ENCODE results near the gene IQGAP2.

Gene IQGAP2

DNA sequence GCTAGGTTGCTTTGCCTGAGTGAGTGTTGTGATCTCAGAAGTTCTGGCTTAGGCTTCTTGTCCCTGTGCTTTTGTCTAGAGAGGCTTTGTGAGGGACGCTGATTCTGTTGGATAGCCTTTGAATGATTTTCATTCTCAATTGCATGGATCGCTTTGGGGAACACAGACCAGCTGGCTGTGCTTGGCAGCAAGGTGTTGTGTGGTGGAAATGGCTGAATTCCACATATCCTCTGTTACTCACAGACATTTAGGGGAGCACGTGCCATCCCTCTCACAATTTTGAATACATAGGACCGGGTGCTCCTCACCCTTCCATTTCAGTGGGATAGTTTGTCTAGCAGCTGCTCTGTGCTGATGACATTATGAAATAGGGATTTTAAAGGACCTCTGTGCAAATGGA, 76.2 kb downstream of the IQGAP2 start:
- no peak for DNase-seq

DNA sequence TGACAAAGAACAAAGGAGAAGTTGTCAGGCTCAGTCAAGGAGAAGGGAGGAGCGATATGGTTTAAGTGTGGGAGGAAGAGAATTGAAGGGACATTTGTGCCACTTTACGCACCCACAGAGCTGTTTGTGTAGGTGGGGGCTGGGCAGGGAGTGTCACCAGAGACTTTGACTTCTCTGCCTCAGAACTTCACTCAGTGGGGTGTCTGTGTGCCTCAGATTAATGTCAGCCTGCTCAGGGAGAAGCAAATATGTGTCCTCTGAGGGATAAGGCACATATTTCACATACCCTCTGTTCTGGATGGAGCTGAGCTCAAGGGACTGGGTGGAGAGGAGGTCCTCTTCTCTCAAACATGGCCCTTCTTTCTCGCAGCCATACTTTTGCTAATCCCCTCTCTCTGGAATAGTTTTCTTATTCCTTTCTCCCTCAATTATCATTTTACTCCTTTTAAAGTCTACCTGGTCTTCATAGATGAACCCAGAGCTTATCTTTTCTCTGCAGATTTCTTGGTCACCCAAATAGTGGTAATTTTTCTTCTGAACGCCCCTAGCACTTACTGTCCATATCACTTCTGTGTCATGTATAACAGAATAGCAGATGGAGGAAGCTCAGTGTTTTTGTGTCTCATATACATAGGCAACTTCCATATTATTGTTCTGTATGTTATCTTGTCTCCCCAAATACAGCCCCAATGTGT, 77.0 kb downstream of the IQGAP2 start:
- peak; percentile 38 for DNase-seq

DNA sequence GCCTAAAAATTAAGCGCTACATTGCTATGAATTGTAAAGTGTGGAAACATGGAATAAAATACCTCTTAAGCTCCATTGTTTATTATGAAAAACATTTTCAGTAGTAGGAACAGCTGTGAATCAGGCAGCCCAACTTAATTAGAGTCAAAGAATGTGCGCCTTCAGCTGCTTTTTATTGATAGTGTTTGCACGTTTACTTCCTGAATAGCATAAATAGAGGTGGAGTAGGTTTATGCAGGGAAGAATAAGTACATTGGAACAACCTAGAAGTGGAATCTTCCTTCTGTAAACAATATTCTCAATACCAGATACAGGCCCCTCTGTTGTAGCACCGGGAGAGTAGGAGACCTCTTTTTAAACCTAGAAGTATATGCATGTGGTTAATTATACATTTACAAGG, 79.9 kb downstream of the IQGAP2 start:
- no peak for DNase-seq

DNA sequence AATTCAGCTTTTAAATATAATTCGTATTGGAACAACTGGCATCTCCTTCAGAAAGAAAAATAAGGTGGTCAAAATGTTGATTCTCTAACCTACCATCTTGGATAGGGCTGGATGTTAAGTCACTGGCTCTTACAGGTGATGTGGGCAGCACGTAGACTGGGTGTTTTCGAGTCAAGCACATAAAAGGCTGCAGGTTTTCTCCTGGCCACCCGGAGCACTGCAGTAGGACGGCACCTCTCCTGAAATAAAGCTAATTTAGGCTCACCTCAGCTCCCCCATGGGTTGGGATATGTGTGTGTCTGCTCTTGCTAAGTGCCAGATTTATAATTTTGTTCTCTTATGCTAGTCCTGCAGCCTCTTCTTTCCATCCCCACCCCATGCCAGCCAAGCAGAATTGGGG, 80.3 kb downstream of the IQGAP2 start:
- DNase-seq: no peak

DNA sequence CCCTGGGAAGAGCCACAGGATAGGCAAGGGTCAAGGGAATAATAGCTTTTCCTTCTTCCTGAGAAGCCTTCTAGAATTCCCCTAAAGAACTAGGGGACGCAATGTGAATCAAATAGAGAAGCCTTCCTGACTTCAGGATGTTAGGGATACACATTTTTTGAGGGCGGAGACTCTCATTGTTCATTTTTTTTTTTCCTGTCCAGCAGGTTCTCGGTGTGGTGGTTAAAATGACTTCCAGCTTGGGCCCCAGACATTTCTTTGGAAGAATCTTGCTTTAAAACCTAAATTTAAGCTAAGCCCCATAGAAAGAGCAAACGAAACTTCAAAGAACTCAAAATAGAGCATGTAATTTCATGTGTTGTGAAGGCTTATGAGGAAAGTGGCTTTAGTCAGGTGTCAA, 80.8 kb downstream of the IQGAP2 start:
- no peak for DNase-seq

DNA sequence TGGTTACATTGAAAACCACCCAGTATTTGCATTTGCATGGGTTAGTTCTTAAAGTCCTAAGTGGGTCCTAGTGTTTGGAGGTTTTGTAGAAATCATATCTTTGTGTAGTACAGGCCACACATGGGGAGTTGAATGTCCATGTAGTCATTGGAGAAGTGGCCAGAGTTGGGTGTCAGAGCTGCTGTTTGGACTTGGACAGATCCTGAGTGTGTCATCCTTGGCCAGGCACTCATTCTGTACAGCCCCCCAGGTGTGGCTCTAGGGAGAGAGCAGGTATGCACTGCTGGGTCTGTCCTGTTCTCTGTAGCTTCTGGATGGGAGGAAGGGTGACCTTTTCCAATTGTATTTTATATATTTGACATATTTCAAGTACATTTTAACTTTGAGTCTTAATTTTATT, 82.4 kb downstream of the IQGAP2 start:
- DNase-seq: no peak

DNA sequence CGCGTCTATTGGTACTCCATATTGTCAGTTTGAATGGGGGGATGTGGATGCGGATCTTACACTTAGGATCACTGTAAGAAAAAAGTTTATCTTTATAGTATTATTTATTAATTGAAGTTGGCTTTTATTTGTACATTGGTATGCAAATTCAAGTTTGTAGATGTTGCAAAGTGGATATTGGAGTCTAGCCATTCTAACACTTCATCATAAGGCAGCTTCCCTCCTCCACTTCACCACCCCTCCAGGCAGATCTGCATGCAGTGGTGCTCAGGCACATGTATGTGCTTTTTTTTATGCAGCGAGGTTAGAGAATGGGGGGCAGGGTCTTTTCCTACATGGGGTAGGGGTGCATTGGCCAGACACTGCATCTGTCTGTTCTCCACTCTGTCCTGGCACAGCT, 84.3 kb downstream of the IQGAP2 start:
- DNase-seq: no peak

DNA sequence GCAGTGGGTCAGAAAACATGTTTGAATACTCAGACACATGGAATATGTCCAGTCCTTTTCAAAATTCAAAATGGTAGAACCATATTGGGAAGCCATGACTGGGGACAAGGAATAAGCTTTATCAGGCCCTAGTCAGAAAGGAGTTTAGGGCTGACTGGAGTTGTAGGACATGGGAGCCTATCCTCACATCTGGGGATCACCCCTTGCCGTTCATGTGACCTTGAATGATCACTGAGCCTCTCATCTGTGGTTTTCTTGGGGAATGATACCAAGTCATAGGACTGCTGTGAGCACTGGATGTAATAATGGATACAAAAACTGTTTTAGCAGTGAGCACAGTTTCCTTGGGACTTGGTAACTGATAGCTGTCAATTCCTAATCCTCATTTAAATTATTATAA, 84.7 kb downstream of the IQGAP2 start:
- no peak for DNase-seq

DNA sequence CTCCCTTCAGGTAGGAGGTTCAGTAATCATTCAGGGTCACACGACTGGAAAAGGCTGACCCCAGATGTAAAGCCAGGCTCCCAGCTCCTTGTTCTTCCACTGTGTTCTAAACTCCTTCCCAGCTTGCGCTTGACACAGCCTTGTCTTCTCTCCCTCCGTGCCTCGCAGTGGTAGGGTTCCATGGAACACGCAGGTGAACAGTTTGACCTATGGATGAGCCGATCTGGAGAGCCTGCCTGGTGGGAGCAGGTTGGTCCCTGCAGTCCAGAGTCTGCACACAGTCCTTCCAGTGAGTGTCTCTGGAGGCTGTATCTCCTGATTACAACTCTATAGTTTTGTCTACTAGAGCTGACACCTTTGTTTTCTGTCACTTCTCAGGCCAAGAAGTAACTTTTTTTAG, 85.9 kb downstream of the IQGAP2 start:
- no peak for DNase-seq

DNA sequence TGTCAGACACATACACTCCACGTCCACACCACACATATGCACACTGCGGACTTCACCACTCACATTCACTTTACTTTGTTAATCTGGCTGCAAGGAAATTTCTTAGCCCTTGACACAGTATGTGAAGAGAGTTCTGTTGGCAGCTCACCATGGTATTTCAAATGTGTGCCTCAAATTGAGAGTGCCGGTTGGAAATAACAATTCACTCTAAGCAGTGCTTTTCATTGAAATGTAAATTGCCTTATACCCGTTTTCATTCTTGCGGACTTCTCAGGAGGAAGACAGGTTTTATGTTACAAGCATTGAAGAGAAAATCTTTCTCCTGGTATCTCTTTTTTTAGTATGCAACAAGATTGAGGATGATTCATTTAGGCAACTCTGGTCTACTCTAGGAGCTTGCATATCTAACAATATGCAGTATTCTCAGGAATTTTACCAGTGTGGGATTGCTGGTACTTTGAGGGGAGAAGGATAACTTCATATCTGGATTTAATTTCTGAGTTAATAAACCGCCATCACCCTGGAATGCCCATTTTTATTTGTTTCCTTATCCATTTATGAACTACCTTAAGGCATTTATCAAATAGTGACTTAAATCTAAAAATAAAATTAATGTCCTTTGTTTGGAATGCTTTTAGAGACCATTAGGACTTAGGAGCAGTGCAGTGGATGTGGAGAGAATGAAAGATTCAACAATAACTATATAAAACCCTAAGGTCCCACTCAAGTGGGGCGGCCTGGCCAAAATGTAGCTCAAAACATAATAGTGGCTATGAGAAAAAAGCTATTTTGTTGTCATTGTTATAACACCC, 87.0 kb downstream of the IQGAP2 start:
- DNase-seq: no peak

DNA sequence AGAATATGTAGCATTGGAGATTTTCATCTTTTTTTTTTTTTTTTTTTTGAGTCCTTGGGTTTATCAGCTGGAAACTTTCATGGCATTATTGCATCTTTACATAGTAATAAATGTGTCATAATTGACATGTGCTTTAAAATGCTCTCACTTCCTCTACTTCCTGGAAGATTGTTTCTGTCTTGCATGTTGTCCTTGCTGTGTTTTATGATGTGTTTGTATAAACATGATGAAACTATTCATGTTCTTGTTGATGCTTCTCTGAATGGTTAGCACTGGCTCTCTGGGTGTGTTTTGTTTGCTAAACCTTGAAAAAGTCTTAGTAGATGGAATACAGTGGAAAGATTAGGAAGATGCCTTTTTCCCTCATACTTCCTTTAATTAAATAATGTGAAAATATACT, 87.9 kb downstream of the IQGAP2 start:
- no peak for DNase-seq

DNA sequence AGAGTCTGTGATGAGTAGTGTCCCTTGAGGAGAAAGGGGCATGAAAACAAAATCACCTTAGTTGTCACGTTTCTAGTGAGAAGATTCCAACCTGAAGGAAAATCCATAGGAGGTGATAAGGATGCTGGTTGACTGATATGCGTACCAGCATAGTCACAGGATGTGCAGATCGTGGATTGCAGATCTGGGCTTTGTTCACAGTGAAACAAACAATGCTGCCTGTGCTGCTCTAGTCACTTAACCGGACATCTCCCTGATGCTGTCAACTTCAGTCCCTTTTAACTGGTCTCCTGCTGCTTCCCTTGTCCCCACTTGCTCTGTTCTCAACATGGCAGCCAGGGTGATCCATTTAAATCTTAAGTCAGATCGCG, 89.7 kb downstream of the IQGAP2 start:
- no peak for DNase-seq

DNA sequence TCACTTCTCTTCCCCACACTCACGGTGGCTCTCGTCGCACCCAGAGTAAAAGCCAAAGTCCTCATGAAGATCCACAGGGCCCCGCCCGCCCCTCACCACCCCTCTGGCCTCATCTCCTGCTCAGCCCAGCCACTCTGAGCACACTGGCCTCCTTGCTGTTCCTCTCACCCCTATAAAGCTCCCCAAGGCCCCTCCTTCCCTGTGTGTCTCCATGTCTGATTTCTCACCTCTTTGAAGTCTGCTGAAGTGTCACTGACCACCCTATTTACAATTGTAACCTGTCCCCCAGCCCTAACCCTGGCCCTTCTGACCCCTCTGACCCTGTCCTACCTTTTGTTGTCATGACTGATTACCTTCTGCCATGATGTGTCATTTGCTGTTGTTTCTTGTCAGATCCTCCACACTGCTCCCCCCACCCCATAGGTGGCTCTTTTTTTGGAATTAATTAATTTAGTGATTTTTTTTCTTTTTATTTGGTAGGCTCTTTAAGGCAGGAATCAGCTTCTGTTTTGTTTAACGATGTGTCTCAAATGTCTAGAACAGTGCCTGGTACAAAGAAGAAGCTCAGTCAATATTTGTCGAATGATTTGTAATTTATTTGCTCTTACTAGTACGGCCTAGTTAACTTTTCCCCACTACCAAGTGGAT, 90.2 kb downstream of the IQGAP2 start:
- no peak for DNase-seq

DNA sequence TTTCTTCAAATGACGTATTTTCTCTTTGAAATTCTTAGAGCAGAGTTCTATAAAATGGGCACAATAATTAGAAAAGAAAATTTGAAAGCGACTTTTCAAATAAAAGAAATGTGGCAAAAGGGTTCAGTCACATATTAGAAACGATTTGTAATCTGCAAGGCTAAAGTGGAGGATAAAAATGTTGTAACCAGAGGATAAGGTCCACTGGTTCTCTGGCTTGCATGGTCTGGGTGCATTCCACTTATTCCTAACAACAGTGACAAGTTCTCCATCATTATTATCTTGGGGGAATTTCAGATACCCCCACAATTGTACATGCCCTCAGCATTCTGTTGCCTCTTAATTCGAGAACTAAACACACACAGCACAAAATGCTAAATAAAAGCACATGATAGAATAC, 91.1 kb downstream of the IQGAP2 start:
- no peak for DNase-seq

DNA sequence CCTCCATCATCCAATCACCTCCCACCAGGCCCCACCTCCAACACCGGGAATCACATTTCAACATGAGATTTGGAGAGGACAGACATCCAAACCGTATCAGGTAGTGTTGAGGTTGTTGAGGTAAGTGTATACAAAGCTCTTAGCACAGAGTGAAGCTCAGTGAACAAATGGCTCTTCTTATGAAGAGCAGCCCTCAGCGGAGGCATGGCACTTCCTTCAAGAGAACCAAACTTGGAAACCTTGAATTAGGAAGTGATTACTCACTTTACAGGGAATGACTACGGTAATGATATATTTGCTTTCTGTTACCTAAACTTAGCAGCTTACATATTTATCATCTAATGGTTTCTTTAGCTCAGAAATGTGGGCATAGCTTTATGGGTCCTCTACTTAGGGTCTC, 92.8 kb downstream of the IQGAP2 start:
- no peak for DNase-seq

DNA sequence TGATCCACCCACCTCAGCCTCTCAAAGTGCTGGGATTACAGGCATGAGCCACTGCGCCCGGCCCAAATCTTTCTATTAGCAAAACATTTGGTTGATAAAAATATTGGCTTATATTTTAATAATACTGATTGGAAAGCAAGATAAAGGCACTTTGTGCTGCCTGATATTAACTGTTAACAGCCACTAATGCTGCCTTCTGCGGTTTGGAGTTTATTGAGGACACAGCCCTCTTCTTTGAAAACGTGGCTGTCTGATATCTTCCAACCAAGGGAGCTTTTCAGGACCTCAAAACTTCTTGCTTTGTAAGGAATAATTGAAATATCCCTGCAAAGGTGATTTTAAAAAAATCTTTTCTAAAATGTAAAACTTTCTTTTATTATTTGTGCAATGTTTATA, 94.0 kb downstream of the IQGAP2 start:
- no peak for DNase-seq

DNA sequence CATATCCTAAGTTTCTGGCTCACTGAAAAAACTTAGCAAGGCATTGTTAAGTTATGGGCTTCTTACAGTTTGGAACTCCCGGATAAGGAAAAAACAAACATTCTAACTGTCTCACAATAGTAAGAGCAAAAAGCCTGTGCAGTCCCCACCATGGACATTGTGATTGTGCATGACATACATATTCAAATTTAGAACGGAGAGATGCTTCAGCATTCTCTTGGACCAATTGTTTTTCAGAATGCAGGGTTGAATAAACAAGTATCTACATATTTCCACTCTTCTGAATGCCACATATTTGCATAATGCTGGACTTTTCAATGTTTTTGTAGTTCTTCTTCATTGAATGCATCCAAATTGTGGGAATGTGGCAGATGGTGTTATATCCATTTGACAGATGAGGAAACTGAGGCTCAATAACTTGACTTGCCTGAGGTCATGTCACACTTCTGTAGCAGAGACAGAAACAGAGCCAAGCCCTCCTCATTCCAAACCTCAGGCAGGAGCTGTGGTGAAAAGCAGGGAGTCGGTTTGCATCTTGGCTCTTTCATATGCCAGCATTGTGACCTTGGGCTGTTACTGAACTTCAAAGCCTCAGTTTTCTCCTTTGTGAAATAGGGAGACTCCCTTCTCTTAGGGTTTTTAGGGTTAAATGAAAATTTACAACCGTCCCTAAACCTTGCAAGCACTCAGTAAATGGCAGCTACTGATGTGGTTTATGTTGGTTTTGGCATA, 95.1 kb downstream of the IQGAP2 start:
- no peak for DNase-seq

DNA sequence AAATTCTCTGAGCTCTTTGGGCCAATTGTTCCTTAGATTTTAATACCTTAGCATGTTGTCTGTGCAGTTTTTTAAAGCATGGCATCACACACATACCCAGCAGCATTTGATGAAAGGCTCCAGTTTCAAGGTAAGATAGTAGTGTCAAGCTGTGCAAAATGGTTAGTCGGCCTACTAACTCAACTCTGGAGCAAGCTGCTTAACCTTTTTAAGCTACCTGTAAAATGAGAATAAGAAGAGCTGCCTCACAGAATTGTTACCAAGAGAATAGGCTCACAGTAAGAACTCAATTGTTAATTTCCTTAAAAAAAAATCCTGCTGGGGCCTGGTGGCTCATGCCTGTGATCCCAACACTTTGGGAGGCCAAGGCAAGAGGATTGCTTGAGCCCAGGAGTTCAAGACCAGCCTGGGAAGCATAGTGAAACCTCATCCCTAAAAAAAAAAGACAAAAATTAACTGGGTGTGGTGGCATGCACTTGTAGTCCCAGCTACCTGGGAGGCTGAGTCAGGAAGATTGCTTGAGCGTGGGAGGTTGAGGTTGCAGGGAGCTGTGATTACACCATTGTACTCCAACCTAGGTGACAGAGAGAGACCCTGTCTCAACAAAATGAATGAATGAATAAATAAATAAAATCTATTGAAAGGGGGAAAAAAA, 96.5 kb downstream of the IQGAP2 start:
- no peak for DNase-seq

DNA sequence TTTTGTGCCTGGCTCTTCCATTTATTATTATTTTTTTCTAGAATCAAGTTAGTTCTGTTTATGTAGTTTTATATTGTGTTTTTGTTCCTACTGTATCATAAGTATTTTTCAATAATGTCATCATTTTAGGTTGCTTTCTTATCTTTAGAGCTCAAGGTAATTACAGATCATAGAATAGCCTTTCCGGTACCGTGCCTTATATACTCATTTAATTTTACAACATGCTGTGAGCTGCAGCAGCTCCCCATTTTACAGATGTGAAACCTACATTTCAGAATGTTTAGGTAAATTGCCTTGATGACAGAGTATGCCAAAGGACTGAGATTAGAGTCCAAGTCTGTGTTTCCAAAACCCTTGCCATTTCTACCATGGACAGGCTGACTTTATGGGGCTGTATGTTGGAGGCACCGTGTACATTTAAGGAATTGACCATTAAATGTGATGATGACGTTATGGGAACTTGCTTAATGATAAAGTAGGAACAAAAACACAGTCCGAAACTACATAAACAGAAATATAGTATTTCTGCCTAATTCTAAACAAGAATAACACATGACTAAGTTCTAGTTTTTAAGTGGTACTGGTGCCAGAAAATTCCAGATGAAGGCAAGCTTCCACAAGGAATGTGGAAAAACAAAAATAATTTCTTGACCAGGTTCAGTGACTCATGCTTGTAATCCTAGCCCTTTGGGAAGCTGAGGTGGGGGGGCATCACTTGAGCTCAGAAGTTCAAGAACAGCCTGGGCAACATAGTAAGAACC, 97.7 kb downstream of the IQGAP2 start:
- peak; percentile 43 for DNase-seq

DNA sequence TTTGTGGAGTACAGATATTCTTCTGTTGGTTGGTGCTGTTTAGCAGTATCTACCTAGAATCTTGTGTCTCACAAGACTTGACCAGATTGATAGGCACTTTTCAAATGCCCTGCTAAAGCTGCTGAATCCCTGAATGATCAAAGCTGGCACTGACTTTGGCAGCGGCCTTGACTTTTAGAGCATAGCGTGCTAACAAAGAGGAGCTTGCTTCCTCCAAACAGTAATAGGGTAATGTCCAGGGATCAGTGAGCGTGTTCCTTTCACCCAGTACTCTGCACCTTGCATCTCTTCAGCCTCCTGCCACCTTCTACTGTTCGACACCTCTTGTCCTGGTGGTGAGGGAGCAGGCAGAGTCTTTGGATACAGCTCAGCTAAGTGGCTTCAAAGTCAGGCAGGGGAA, 100.8 kb downstream of the IQGAP2 start:
- DNase-seq: no peak

DNA sequence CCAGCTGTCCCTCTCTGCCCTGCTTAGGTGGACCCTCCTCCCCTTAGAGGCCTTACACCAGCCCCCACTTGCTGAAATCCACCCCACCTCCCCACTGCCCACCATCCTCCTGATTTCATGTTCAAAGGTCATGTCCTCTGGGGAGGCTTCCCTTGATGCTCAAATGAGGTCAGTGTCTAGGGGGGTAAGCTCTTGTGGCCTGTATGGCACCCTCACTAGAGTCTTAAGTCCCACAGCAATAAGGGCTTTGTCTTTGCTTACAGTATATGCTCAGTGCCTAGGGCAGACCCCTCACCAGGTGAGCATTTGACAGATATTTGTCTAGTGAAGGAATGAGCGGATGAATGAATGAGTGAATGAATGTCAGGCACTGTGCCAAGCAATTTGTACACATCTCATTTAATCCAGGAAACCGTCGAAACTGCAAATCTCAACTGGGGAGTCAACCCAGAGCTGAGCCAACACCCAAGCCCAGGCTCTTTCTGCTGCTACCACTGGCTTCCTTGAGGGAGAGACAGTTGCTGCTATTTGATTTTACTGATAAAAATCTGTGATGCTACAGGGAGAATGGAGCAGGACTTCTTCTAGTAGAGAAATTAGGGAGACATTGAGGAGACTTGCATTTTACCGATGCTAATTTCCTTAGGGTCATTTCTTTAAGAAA, 101.9 kb downstream of the IQGAP2 start:
- no peak for DNase-seq

DNA sequence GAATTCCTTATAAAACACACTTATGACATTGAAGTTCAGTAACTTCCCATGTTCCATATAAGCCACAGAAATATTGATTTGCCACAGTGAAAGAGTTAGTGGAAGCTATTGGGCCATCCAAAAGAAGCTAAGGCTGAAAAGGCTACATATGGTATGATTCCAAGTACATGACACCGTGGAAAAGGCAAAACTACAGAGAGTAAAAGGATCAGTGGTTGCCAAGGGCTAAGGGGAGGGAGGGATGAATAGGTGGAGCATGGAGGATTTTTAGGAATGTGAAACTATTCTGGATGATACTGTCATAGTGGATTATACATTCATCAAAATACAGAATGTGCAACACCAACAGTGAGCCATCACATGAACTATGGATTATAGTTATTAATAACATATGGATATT, 110.4 kb downstream of the IQGAP2 start:
- DNase-seq: no peak
